ENCODE results near the gene HPS1. TPM values are rescaled to one million over a fixed set of nuclear protein-coding genes. Genes with fewer than 3 reads are reported as not detected.

The HPS1 gene
- total and polyA plus RNA-seq, 10 of the 15 experiments (the other 5 are each of a cell fraction or from before 2014, with no cell fraction given) = 27.1 to 138 (median 54.8) TPM

DNA sequence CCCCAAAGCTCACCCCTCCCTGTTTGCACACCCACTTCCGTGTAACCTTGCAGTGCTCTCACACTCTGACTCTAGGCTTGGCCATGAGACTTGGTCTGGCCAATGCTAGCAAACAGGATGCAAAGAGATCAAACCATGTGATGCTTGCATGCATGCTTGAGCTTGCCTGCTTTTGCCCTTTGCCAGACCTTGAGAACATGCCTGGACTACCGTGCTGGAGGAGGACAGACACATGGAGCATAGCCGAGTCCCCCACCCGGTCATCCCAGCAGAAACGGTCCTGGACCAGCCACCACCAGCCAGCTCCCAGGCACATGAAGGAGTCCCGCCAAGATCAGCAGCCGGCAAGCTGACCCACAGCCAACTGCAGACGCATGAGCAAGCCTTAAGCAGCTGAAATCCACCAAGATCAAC is 55.1 kb downstream of the HPS1 start:
- in situ Hi-C loops (cut with MboI) (no loop called here), intact Hi-C loops (cut with micrococcal nuclease; ENCODE audit: unreplicated experiment) (loop anchor here (5.0 kb wide), 1 partner anchor 219 kb away; no protein-coding TSS in a partner anchor)
- ATAC-seq (peak; percentile 67), FAIRE-seq (peak; percentile 47), DNase-seq (ENCODE audit: low read depth, low spot score) (no peak)
- H3K9ac ChIP-seq (ENCODE audit: control insufficient read depth, insufficient read depth, low read length) = no peak overlapping the region
- ChIA-PET RAD21 (ENCODE audit: unreplicated experiment) (no interaction called here), SMC1A (ENCODE audit: uncharacterized antibody, unreplicated experiment) (interaction anchor here (0.9 to 1.3 kb wide), 2 partner anchors 21 to 34 kb away, joined by 3 to 4 read pairs; no protein-coding TSS in a partner anchor), CTCF (no interaction called here), POLR2A (no interaction called here)
- TF ChIP-seq, protein P1, sequence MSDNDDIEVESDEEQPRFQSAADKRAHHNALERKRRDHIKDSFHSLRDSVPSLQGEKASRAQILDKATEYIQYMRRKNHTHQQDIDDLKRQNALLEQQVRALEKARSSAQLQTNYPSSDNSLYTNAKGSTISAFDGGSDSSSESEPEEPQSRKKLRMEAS (IDR thresholded peaks at IDR 0.05; ENCODE audit: low read depth, low read length) = 0 out of 2 replicates have a peak, but pooled peaks have one; percentile 13
- peak; percentile 89 for TF ChIP-seq NFYB (IDR thresholded peaks at IDR 0.05; ENCODE audit: insufficient read depth, low read depth, low read length)
- TF ChIP-seq, protein P2, sequence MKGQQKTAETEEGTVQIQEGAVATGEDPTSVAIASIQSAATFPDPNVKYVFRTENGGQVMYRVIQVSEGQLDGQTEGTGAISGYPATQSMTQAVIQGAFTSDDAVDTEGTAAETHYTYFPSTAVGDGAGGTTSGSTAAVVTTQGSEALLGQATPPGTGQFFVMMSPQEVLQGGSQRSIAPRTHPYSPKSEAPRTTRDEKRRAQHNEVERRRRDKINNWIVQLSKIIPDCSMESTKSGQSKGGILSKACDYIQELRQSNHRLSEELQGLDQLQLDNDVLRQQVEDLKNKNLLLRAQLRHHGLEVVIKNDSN (IDR thresholded peaks at IDR 0.05; ENCODE audit: borderline replicate concordance, extremely low read length, insufficient read depth, low read depth, low read length) = peak; percentile 61
- TF ChIP-seq, protein P3, sequence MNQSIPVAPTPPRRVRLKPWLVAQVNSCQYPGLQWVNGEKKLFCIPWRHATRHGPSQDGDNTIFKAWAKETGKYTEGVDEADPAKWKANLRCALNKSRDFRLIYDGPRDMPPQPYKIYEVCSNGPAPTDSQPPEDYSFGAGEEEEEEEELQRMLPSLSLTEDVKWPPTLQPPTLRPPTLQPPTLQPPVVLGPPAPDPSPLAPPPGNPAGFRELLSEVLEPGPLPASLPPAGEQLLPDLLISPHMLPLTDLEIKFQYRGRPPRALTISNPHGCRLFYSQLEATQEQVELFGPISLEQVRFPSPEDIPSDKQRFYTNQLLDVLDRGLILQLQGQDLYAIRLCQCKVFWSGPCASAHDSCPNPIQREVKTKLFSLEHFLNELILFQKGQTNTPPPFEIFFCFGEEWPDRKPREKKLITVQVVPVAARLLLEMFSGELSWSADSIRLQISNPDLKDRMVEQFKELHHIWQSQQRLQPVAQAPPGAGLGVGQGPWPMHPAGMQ (IDR thresholded peaks at IDR 0.05; ENCODE audit: borderline replicate concordance) = no peak
- no peak for TF ChIP-seq WRNIP1 (IDR thresholded peaks at IDR 0.05; ENCODE audit: borderline replicate concordance, low read depth, low read length)
- no peak for TF ChIP-seq SMAD5 (IDR thresholded peaks at IDR 0.05; ENCODE audit: low read depth)
- TF ChIP-seq, protein P4, sequence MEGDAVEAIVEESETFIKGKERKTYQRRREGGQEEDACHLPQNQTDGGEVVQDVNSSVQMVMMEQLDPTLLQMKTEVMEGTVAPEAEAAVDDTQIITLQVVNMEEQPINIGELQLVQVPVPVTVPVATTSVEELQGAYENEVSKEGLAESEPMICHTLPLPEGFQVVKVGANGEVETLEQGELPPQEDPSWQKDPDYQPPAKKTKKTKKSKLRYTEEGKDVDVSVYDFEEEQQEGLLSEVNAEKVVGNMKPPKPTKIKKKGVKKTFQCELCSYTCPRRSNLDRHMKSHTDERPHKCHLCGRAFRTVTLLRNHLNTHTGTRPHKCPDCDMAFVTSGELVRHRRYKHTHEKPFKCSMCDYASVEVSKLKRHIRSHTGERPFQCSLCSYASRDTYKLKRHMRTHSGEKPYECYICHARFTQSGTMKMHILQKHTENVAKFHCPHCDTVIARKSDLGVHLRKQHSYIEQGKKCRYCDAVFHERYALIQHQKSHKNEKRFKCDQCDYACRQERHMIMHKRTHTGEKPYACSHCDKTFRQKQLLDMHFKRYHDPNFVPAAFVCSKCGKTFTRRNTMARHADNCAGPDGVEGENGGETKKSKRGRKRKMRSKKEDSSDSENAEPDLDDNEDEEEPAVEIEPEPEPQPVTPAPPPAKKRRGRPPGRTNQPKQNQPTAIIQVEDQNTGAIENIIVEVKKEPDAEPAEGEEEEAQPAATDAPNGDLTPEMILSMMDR (IDR thresholded peaks at IDR 0.05 in 2 of 3, conservative IDR thresholded peaks at IDR 0.05 in 1 of 3; ENCODE audit: control insufficient read depth in 2 of 3, extremely low read depth in 1 of 3, insufficient read depth in 1 of 3, low read depth in 3 of 3, low read length in 3 of 3) = no peak
- BruUV-seq (replicated peaks) = no TSS peak
- no peaks in the 10 kb centered on the region for H3K79me2 ChIP-seq (ENCODE audit: control insufficient read depth, insufficient read depth, low read length)
- H3K4me1 ChIP-seq (ENCODE audit: control insufficient read depth, insufficient read depth, low read length) = peaks cover 16% of the 10 kb centered on the region
- no peak overlapping the region for H3K27ac ChIP-seq (ENCODE audit: control insufficient read depth, insufficient read depth)
- H2AFZ ChIP-seq (ENCODE audit: control insufficient read depth, low read depth, low read length) = no peak overlapping the region
- no peaks in the 10 kb centered on the region for H3K27me3 ChIP-seq (replicated peaks in 1 of 2; ENCODE audit: control insufficient read depth in 2 of 2, insufficient read depth in 2 of 2, low read length in 1 of 2)
- H3K4me2 ChIP-seq (ENCODE audit: control insufficient read depth, insufficient read depth) = no peak overlapping the region
- no peak overlapping the region for H3K4me3 ChIP-seq
- H4K20me1 ChIP-seq (ENCODE audit: control insufficient read depth, insufficient read depth) = no peaks in the 10 kb centered on the region
- H3K36me3 ChIP-seq (ENCODE audit: control insufficient read depth in 2 of 2, insufficient read depth in 2 of 2, low read length in 1 of 2) = no peaks in the 10 kb centered on the region
- H3K9me3 ChIP-seq (replicated peaks; ENCODE audit: control insufficient read depth, insufficient read depth, low read length) = no peaks in the 10 kb centered on the region; the same call in 2 of the 3 replicates
- WGBS (ENCODE audit: insufficient coverage, insufficient replicate concordance, low lambda C conversion rate, missing lambda C conversion rate) = 81% methylated on average over 8 of the region's 8 CpGs
